GM23248 (cell line): ENCODE measurements around the gene CD80. TPM values are rescaled to one million over a fixed set of nuclear protein-coding genes. Genes with fewer than 3 reads are reported as not detected.

ENCODE experiments used
- DNase-seq: peaks from one replicate; pipeline ENCODE4 v3.0.0-alpha.2; 2015
- H2AFZ ChIP-seq: fragments of 200-600 bp; sonication (generic); 2 replicates; pipeline ENCODE4 v1.6.1; 2016; ENCODE audit warnings: antibody characterized with exemption
- H3F3A ChIP-seq: fragments of 200-600 bp; sonication (generic); 2 replicates; pipeline ENCODE4 v1.6.1; 2016; ENCODE audit warnings: mild to moderate bottlenecking, antibody characterized with exemption, mixed run types; ENCODE audit not compliant: insufficient read depth
- H3K27ac ChIP-seq: fragments of 200-600 bp; sonication (generic); 2 replicates; pipeline ENCODE4 v1.5.1; 2016; ENCODE audit warnings: mild to moderate bottlenecking
- H3K27me3 ChIP-seq: fragments of 200-600 bp; sonication (generic); replicated peaks from 2 replicates; pipeline ENCODE4 v1.6.1; 2016; ENCODE audit warnings: mild to moderate bottlenecking; ENCODE audit not compliant: insufficient read depth
- H3K36me3 ChIP-seq: fragments of 200-600 bp; sonication (generic); 2 replicates; pipeline ENCODE4 v1.6.1; 2016; ENCODE audit warnings: low read depth, mild to moderate bottlenecking
- H3K4me1 ChIP-seq: fragments of 200-600 bp; sonication (generic); 2 replicates; pipeline ENCODE4 v1.6.1; 2016; ENCODE audit warnings: mild to moderate bottlenecking; ENCODE audit not compliant: insufficient read depth
- H3K4me2 ChIP-seq: fragments of 200-600 bp; sonication (generic); one replicate; pipeline ENCODE4 v1.6.1; 2016; ENCODE audit warnings: mild to moderate bottlenecking; ENCODE audit not compliant: unreplicated experiment
- H3K4me3 ChIP-seq: fragments of 200-600 bp; sonication (generic); 2 replicates; pipeline ENCODE4 v1.5.1; 2016; ENCODE audit warnings: mild to moderate bottlenecking
- H3K79me2 ChIP-seq: fragments of 200-600 bp; sonication (generic); 2 replicates; pipeline ENCODE4 v1.6.1; 2016; ENCODE audit warnings: mild to moderate bottlenecking; ENCODE audit not compliant: insufficient read depth
- H3K9ac ChIP-seq: fragments of 200-600 bp; sonication (generic); 2 replicates; pipeline ENCODE4 v1.6.1; 2016; ENCODE audit warnings: mild to moderate bottlenecking
- H3K9me2 ChIP-seq: fragments of 200-600 bp; sonication (generic); 2 replicates; pipeline ENCODE4 v1.6.1; 2016; ENCODE audit warnings: mixed run types, mild to moderate bottlenecking, moderate library complexity; ENCODE audit not compliant: insufficient read depth
- H3K9me3 ChIP-seq: fragments of 200-600 bp; sonication (generic); one replicate; pipeline ENCODE4 v1.6.1; 2017; ENCODE audit warnings: low read depth
- H4K20me1 ChIP-seq: fragments of 200-600 bp; sonication (generic); 2 replicates; pipeline ENCODE4 v1.6.0; 2016; ENCODE audit not compliant: insufficient read depth
- EZH2 ChIP-seq: fragments of 200-600 bp; sonication (generic); IDR thresholded peaks from 2 replicates; pipeline ENCODE4 v1.6.1; 2018; ENCODE audit warnings: antibody characterized with exemption, mild to moderate bottlenecking; ENCODE audit not compliant: insufficient read depth, poor library complexity, severe bottlenecking
- EZH2phosphoT487 ChIP-seq: fragments of 200-600 bp; sonication (generic); IDR thresholded peaks from 2 replicates; pipeline ENCODE4 v1.6.1; 2018; ENCODE audit warnings: antibody characterized with exemption, moderate library complexity, mild to moderate bottlenecking, low read depth; ENCODE audit not compliant: insufficient read depth
- WGBS, 2 experiments: methylation state at CpG; one replicate each; pipeline ENCODE4 v1.1.6; 2015 to 2017; ENCODE audit warnings: low lambda C conversion rate in 2 of 2, low coverage in 1 of 2; ENCODE audit errors: missing lambda C conversion rate in 2 of 2; 5-methylcytosine and 5-hydroxymethylcytosine counted together
- in situ Hi-C: fragments of 300-500 bp; cut with MboI; formaldehyde crosslinking; loops from 2 replicates; pipeline ENCODE4 v1.15.0; 2020
- polyA plus RNA-seq: library from polyadenylated mRNA; unstranded; fragments of >200 nt; fragmentation: Nextera tagmentation; extraction: Ambion mirVana; gene quantifications from 2 replicates; pipeline ENCODE4 v1.2.1, GENCODE V29; 2016
- total RNA-seq: library from RNA; depleted of rRNA; stranded (reverse); fragments of >200 nt; shearing (Covaris generic); gene quantifications from 2 replicates; pipeline ENCODE4 v1.2.3, GENCODE V29; 2014

The CD80 gene
- total and polyA plus RNA-seq, 2 experiments from 2014 or later: not detected

- H3K9me3 ChIP-seq: no peaks in the 10 kb centered on the region
- H4K20me1 ChIP-seq: no peaks in the 10 kb centered on the region
- H3K9me2 ChIP-seq: no peaks in the 10 kb centered on the region
- 0 out of 2 replicates have a peak, but pooled peaks cover 3% of the 10 kb centered on the region for H3F3A ChIP-seq
- DNase-seq: no peak
- TF ChIP-seq EZH2 (no peak), EZH2phosphoT487 (no peak)
- H3K79me2 ChIP-seq: peaks cover 6% of the 10 kb centered on the region; the same call in 1 of the 2 replicates
- no peak overlapping the region for H3K27ac ChIP-seq
- H2AFZ ChIP-seq: no peak overlapping the region
- no peak overlapping the region for H3K9ac ChIP-seq
- H3K36me3 ChIP-seq: no peaks in the 10 kb centered on the region; the same call in 1 of the 2 replicates
- H3K4me1 ChIP-seq: no peaks in the 10 kb centered on the region
- H3K27me3 ChIP-seq: no peaks in the 10 kb centered on the region
- in situ Hi-C loops: no loop called here
- 92 to 98% methylated on average over 3 of the region's 3 CpGs for WGBS, 2 experiments
- no peak overlapping the region for H3K4me3 ChIP-seq
- H3K4me2 ChIP-seq: no peak overlapping the region
These were observed 66.6 kb downstream of the CD80 start for GRCh38 chr3:119492810-119493209.

DNA sequence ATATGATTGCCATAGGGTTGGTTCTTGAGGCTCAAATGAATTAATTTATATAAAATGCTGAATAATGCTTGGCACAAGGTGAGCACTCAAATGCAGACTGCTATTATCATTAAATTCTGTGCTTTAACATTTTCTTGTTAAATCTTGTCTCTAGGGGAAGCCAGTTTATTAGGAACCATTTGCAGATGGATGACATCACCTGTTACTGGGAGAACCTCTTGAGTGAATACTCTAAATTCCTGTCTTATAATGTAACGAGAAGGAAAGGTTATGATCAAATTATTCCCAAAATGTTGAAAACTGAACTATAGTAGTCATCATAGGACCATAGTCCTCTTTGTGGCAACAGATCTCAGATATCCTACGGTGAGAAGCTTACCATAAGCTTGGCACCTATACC lies 67.3 kb downstream of the CD80 start:
- peak; percentile 14 for DNase-seq
- Histone ChIP-seq H3K36me3 (no peaks in the 10 kb centered on the region; the same call in 1 of the 2 replicates), H3K9me2 (no peaks in the 10 kb centered on the region), H3K9me3 (no peaks in the 10 kb centered on the region), H3K27ac (no peak overlapping the region), H4K20me1 (no peaks in the 10 kb centered on the region), H3K27me3 (no peaks in the 10 kb centered on the region), H3K9ac (no peak overlapping the region), H3K4me1 (no peaks in the 10 kb centered on the region), H3K4me3 (no peak overlapping the region), H2AFZ (no peak overlapping the region), H3K4me2 (no peak overlapping the region), H3F3A (no peaks in the 10 kb centered on the region), H3K79me2 (peaks cover 2% of the 10 kb centered on the region; the same call in 1 of the 2 replicates)
- in situ Hi-C loops: no loop called here
- WGBS, 2 experiments: 85 to 93% methylated on average over 2 of the region's 2 CpGs
- no peak for TF ChIP-seq EZH2phosphoT487
- no peak for TF ChIP-seq EZH2

DNA sequence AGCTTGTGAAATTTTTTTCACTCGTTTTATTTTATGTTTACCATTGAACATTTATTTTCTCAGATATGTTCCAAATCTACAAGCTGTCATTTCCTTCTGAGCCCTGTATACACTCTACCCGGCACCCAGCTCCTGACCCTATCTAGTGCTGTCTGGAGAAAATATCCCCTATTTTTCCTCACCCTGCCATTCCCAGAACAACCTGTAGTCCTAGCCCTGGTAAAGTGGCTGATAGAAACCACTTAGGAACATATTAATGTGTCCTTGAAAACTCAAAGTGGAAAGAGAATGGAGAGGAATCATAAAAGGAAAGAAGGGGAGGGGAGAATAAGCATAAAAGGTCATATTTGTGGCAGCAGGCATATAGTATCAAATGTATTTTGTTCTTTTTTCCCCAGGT lies 69.3 kb downstream of the CD80 start:
- Histone ChIP-seq H3K9me3 (no peaks in the 10 kb centered on the region), H3K4me2 (no peak overlapping the region), H3K79me2 (no peaks in the 10 kb centered on the region), H4K20me1 (no peaks in the 10 kb centered on the region), H3K27ac (no peak overlapping the region), H3F3A (no peaks in the 10 kb centered on the region), H3K36me3 (peaks cover 5% of the 10 kb centered on the region; the same call in 1 of the 2 replicates), H2AFZ (no peak overlapping the region), H3K4me3 (no peak overlapping the region), H3K9ac (no peak overlapping the region), H3K4me1 (no peaks in the 10 kb centered on the region), H3K9me2 (no peaks in the 10 kb centered on the region), H3K27me3 (no peaks in the 10 kb centered on the region)
- peak; percentile 7 for DNase-seq
- in situ Hi-C loops: no loop called here
- TF ChIP-seq EZH2 (no peak), EZH2phosphoT487 (no peak)
- WGBS, 2 experiments: 96% methylated on average over 2 of the region's 2 CpGs

DNA sequence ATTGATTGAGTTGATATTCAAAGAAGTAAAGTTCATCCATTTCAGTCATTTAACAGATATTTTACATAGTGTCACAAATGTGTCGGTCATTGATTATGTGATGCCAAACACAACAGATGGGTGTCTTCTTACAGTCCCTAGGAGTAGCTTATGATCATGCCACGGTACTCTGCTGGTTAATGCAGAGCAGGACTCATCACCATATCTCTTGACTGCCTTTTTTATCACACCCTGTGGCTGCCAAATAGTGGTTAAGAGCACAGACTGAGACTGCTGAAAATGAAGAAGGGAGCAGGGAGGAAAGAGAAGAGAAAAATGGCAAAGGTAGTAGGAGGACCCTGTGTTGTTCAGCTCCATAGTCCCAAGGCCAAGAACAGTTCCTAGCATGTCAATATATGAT lies 73.9 kb downstream of the CD80 start:
- H3K9me3 ChIP-seq: no peaks in the 10 kb centered on the region

DNA sequence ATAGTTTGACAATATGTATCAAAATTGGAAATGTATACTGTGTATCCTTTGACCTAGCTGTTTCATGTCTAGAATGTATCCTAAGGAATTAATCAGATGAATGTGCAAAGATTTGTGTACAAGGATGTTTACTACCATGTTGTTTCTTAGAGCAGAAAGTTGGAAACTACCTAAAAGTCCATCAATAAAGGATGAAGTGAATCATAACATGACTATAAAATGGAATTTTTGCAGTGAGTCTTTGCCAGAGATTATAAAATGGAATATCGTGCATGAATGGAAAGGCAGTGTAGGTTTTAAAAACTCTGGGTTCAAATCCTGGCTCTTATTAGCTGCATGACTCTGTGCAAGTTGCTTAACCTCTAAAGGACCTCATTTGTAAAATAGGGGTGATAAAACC lies 76.3 kb downstream of the CD80 start:
- Histone ChIP-seq H3K27ac (no peak overlapping the region), H3K9ac (no peak overlapping the region), H3K79me2 (no peaks in the 10 kb centered on the region), H3K9me3 (no peaks in the 10 kb centered on the region), H3K27me3 (no peaks in the 10 kb centered on the region), H3K9me2 (no peaks in the 10 kb centered on the region), H3K4me3 (no peak overlapping the region), H3K36me3 (peaks cover 14% of the 10 kb centered on the region; the same call in 1 of the 2 replicates), H2AFZ (no peak overlapping the region), H3K4me1 (no peaks in the 10 kb centered on the region), H4K20me1 (no peaks in the 10 kb centered on the region), H3K4me2 (no peak overlapping the region), H3F3A (no peaks in the 10 kb centered on the region)
- no peak for DNase-seq
- 46 to 61% methylated on average over 1 of the region's 1 CpG for WGBS, 2 experiments
- in situ Hi-C loops: no loop called here
- TF ChIP-seq EZH2: no peak
- no peak for TF ChIP-seq EZH2phosphoT487

More for the DNA sequence above, 73.9 kb downstream of the CD80 start:
- no peak for DNase-seq
- no peak overlapping the region for H2AFZ ChIP-seq
- 94 to 100% methylated on average over 2 of the region's 2 CpGs for WGBS, 2 experiments
- peaks cover 5% of the 10 kb centered on the region; the same call in 1 of the 2 replicates for H3K36me3 ChIP-seq
- H3K27ac ChIP-seq: no peak overlapping the region
- H3K27me3 ChIP-seq: no peaks in the 10 kb centered on the region
- no peaks in the 10 kb centered on the region for H3K79me2 ChIP-seq
- in situ Hi-C loops: no loop called here
- H3K4me2 ChIP-seq: no peak overlapping the region
- H3K9me2 ChIP-seq: no peaks in the 10 kb centered on the region
- H3F3A ChIP-seq: no peaks in the 10 kb centered on the region
- no peak overlapping the region for H3K4me3 ChIP-seq
- H3K9ac ChIP-seq: no peak overlapping the region
- no peak for TF ChIP-seq EZH2
- no peaks in the 10 kb centered on the region for H3K4me1 ChIP-seq
- H4K20me1 ChIP-seq: no peaks in the 10 kb centered on the region
